Spleen (tissue), 11 donors: Measurements from ENCODE around the gene CDK2AP2. TPM values are rescaled to one million over a fixed set of nuclear protein-coding genes. Genes with fewer than 3 reads are reported as not detected.
A peak's percentile ranks its signal among the peaks of the same experiment; 100 is the strongest.

Experiments
- DNase-seq: peaks from one replicate; pipeline ENCODE4 v3.0.0-alpha.2; 2020
- H3K27ac ChIP-seq, 8 donors: fragments of 200-600 bp; sonication (generic) in 7 of 8; 1 replicate in 4 of 8; 2 replicates in 4 of 8; pipeline versions ENCODE4 v1.5.0 to v1.8.0; 2016 to 2021; ENCODE audit warnings: inconsistent platforms in 4 of 8, mild to moderate bottlenecking in 4 of 8, moderate library complexity in 1 of 8
- H3K27me3 ChIP-seq, 7 donors: fragments of 200-600 bp; sonication (generic) in 6 of 7; replicated peaks in 1 of 7; 1 replicate in 4 of 7; 2 replicates in 3 of 7; pipeline versions ENCODE4 v1.5.0 to v1.8.0; 2016 to 2021; ENCODE audit warnings: inconsistent platforms in 3 of 7, mild to moderate bottlenecking in 1 of 7
- H3K36me3 ChIP-seq, 6 donors: fragments of 200-600 bp; sonication (generic) in 5 of 6; 1 replicate in 4 of 6; 2 replicates in 2 of 6; pipeline versions ENCODE4 v1.5.0 to v1.8.0; 2016 to 2021; ENCODE audit warnings: inconsistent platforms in 2 of 6
- H3K4me1 ChIP-seq, 6 donors: fragments of 200-600 bp; sonication (generic) in 5 of 6; 1 replicate in 3 of 6; 2 replicates in 3 of 6; pipeline versions ENCODE4 v1.5.0 to v1.8.0; 2016 to 2021; ENCODE audit warnings: inconsistent platforms in 3 of 6
- H3K4me3 ChIP-seq, 8 donors: fragments of 200-600 bp; sonication (generic) in 7 of 8; 1 replicate in 4 of 8; 2 replicates in 4 of 8; pipeline versions ENCODE4 v1.5.0 to v1.8.0; 2016 to 2021; ENCODE audit warnings: inconsistent platforms in 4 of 8, mild to moderate bottlenecking in 4 of 8, moderate library complexity in 2 of 8
- H3K9me3 ChIP-seq, 8 donors: fragments of 200-600 bp; sonication (generic) in 7 of 8; 1 replicate in 4 of 8; 2 replicates in 4 of 8; pipeline versions ENCODE4 v1.5.0 to v1.8.0; 2016 to 2021; ENCODE audit warnings: inconsistent platforms in 4 of 8
- POLR2A ChIP-seq, 3 donors: fragments of 450-650 bp; IDR thresholded peaks; one replicate each; pipeline ENCODE4 v1.5.1; 2017; ENCODE audit warnings: antibody characterized with exemption in 3 of 3, mild to moderate bottlenecking in 1 of 3
- POLR2AphosphoS5 ChIP-seq, 3 donors: sonication (generic); formaldehyde crosslinking; IDR thresholded peaks; one replicate each; pipeline ENCODE4 v1.5.1; 2017; ENCODE audit warnings: antibody characterized with exemption in 3 of 3
- WGBS, 5 donors: extraction: QIAGEN DNeasy Blood & Tissue Kit in 3 of 5; methylation state at CpG; one replicate each; pipeline versions ENCODE4 v1.1.5 to v1.1.7; 2013 to 2018; 5-methylcytosine and 5-hydroxymethylcytosine counted together
- intact Hi-C: fragments of 100-400 bp; cut with DNase I; formaldehyde crosslinking; loops from one replicate; pipeline ENCODE4 v1.15.0; 2023; ENCODE audit warnings: low total_unique reads
- polyA plus RNA-seq, 3 donors: library from polyadenylated mRNA; stranded (reverse); fragments of 200-250 nt; gene quantifications; one replicate each; pipeline ENCODE4 v1.2.1, GENCODE V29; 2013
- total RNA-seq, 7 donors: library from RNA; depleted of rRNA in 3 of 7; stranded (reverse); fragments of >200 nt in 3 of 7; fragmentation: NEBNext Ultra II Directional in 4 of 7; extraction: Animal tissue kit (Norgen Biotek cat#: 25700) in 4 of 7; gene quantifications; one replicate each; pipeline versions ENCODE4 v1.1.0 to v1.2.1, GENCODE V29; 2016 to 2021
- TF ChIP-seq, protein P1 (sequence below), 11 experiments: fragments of 200-600 bp in 7 of 11; fragments of 450-650 bp in 4 of 11; sonication (generic) in 4 of 11; IDR thresholded peaks in 8 of 11; conservative IDR thresholded peaks in 3 of 11; 1 replicate in 7 of 11; 2 replicates in 4 of 11; pipeline versions ENCODE4 v1.4.0 to v1.8.0; 2016 to 2021; ENCODE audit warnings: antibody characterized with exemption in 11 of 11, inconsistent platforms in 4 of 11, mild to moderate bottlenecking in 1 of 11
- donor health status: healthy with polysubstance abuse.
- donor health status: DM: no; HTN: no; CAD: no; lungs with moderate emphysema.
- donor health status: DM: no; HTN: no; CAD: no.
- donor health status: Bipolar disorder and iron deficiency.
- donor health status: healthy.
- donor health status: DM: no; HTN: no; CAD: no.
- donor health status: DM: yes; HTN: yes; CAD: no.

Gene CDK2AP2
- total and polyA plus RNA-seq, 10 donors, result 32.9 to 57.1 (median 42.6) TPM

DNA sequence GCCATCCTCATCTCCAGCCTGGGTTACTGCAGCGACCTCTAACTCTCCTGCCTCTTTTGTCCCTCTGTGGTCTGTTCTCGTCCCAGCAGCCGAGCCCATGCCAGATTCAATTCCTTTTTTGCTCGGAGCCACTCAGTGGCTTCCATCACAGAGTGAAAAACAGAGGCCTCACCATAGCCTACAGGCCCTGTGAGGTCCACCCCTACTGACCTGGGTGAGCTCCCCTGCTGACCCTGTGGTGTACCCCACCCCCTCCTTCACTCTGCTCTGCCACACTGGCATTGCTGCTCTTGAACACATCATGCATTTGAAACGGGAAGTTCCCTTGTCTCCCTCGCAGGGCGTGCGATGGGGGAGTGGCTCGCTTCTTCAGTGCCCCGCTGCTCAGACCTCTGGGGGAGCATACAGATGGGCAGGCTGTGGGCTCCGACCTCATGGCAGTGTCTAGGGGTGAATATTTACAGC lies 23.1 kb downstream of the CDK2AP2 start:
- peaks cover 31 to 66% (median 52%) of the 10 kb centered on the region in 6 donors for H3K4me1 ChIP-seq
- H3K4me3 ChIP-seq, result peak overlapping the region in 7 of 8 donors; percentile 11 to 81 (median 53)
- no peaks in the 10 kb centered on the region for H3K9me3 ChIP-seq
- 20 to 31% (median 27%) methylated on average over 11 of the region's 11 CpGs for WGBS, 5 donors
- DNase-seq, result peak; percentile 91
- TF ChIP-seq, protein P1, sequence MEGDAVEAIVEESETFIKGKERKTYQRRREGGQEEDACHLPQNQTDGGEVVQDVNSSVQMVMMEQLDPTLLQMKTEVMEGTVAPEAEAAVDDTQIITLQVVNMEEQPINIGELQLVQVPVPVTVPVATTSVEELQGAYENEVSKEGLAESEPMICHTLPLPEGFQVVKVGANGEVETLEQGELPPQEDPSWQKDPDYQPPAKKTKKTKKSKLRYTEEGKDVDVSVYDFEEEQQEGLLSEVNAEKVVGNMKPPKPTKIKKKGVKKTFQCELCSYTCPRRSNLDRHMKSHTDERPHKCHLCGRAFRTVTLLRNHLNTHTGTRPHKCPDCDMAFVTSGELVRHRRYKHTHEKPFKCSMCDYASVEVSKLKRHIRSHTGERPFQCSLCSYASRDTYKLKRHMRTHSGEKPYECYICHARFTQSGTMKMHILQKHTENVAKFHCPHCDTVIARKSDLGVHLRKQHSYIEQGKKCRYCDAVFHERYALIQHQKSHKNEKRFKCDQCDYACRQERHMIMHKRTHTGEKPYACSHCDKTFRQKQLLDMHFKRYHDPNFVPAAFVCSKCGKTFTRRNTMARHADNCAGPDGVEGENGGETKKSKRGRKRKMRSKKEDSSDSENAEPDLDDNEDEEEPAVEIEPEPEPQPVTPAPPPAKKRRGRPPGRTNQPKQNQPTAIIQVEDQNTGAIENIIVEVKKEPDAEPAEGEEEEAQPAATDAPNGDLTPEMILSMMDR (IDR thresholded peaks at IDR 0.05 in 8 of 11, conservative IDR thresholded peaks at IDR 0.05 in 3 of 11), result no peak
- peak; percentile 29 to 80 (median 64) for TF ChIP-seq POLR2AphosphoS5 (IDR thresholded peaks at IDR 0.05)
- intact Hi-C loops, result no loop called here
- peak overlapping the region; percentile 91 to 97 (median 92) for H3K27ac ChIP-seq
- peaks cover 0 to 35% (median 27%) of the 10 kb centered on the region in 6 donors for H3K36me3 ChIP-seq
- no peaks in the 10 kb centered on the region for H3K27me3 ChIP-seq

DNA sequence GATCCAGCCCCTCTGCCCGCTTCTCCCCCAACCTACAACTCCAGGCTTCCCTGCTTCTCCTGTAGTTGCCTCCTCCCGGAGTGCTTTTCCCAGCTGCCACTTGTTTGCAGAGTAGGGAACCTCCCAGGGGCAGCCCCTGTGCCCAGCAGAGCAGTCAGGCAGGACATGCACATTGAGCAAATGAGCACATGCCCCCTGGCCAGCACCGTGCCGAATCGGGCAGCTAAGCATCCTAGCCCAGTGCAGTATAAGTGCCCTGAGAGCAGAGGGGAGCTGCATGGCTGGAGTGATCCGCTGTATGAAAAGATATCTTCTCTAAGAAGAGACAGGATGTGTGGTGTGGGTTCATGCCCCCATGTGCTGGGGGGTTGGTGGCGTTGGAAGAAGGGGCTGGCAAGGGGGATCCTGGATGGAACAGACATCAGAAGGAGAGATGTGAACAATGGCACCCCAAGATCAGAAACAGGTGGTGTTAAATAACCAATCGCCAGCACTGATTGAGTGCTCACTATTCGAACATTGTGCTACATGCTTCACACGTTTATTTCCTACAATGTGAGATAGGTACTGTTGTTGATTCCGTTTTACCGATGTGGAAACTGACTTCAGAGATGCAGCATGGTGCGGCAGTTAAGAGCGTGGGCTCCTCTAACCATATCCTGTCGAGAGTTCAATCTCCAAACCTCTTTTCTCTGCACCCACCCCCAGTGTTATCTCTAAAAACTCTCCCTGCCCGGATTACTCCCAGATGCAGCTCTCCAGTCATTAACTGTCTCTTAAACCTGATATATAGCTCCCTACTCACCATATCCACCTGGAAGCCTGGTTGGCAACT lies 23.9 kb downstream of the CDK2AP2 start:
- Histone ChIP-seq H3K9me3 (no peaks in the 10 kb centered on the region), H3K4me1 (peaks cover 31 to 66% (median 52%) of the 10 kb centered on the region in 6 donors), H3K27ac (peak overlapping the region; percentile 91 to 97 (median 92)), H3K4me3 (peak overlapping the region; percentile 49 to 81 (median 53)), H3K27me3 (no peaks in the 10 kb centered on the region), H3K36me3 (peaks cover 0 to 26% (median 18%) of the 10 kb centered on the region in 6 donors)
- DNase-seq, result no peak
- TF ChIP-seq POLR2A (IDR thresholded peaks at IDR 0.05) (no peak), POLR2AphosphoS5 (IDR thresholded peaks at IDR 0.05) (peak in 2 of 3 donors; percentile 13 to 33)
- TF ChIP-seq, protein P1 (IDR thresholded peaks at IDR 0.05 in 8 of 11, conservative IDR thresholded peaks at IDR 0.05 in 3 of 11), result no peak
- WGBS, 5 donors, result 61 to 68% (median 62%) methylated on average over 16 of the region's 16 CpGs
- intact Hi-C loops, result no loop called here

- Histone ChIP-seq H3K27me3 (no peaks in the 10 kb centered on the region), H3K27ac (peak within 1 kb of the TSS; percentile 91 to 97 (median 92)), H3K9me3 (no peaks in the 10 kb centered on the region), H3K4me3 (peak within 1 kb of the TSS; percentile 49 to 81 (median 53)), H3K36me3 (peaks cover 0 to 17% (median 13%) of the 10 kb centered on the region in 6 donors), H3K4me1 (peaks cover 31 to 61% (median 52%) of the 10 kb centered on the region in 6 donors)
- TF ChIP-seq POLR2A (IDR thresholded peaks at IDR 0.05) (peak in 2 of 3 donors; percentile 18 to 57), POLR2AphosphoS5 (IDR thresholded peaks at IDR 0.05) (peak; percentile 92 to 97 (median 94))
- TF ChIP-seq, protein P1 (IDR thresholded peaks at IDR 0.05 in 8 of 11, conservative IDR thresholded peaks at IDR 0.05 in 3 of 11), result peak in 7 of 11 experiments; percentile 27 to 53 (median 45)
- intact Hi-C loops, result no loop called here
- peak; percentile 98 for DNase-seq
- 8 to 10% (median 10%) methylated on average over 56 to 60 of the region's 60 CpGs for WGBS, 5 donors
These were observed 24.8 kb downstream of the CDK2AP2 start, which contains the start of gene AIP for GRCh38 chr11:67482827-67483798. Gene AIP (plus strand): TSS chr11:67483026. CDS start chr11:67483159, 133 bp downstream.
